ENCODE data around the gene SPTBN4.
"Not testable (repeated sequence)": the region's sequence is repeated elsewhere in the genome, so short reads cannot be mapped to it uniquely, and the experiment has no call there.

The SPTBN4 gene

DNA sequence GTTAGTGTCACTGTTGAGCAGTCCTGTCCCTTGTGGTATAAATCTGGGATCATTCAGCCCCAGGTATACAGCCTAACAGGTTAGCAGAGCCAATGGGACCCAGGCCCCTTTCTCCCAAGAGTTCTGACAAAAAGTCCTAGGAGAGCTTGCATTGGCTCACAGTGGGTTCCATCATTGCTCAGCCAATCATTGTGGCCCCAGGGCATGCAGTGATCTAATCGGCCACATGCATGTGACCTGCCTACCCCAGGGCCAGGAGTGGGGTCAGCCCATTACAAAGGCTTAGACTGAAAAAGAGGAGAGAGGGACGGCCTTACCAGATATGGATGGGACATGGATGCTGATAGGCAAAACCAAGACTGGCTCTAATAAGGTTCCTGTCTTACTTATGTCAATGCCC, 41.1 kb downstream of the SPTBN4 start:
- DNase-seq (ENCODE audit: low read depth) = no peak

DNA sequence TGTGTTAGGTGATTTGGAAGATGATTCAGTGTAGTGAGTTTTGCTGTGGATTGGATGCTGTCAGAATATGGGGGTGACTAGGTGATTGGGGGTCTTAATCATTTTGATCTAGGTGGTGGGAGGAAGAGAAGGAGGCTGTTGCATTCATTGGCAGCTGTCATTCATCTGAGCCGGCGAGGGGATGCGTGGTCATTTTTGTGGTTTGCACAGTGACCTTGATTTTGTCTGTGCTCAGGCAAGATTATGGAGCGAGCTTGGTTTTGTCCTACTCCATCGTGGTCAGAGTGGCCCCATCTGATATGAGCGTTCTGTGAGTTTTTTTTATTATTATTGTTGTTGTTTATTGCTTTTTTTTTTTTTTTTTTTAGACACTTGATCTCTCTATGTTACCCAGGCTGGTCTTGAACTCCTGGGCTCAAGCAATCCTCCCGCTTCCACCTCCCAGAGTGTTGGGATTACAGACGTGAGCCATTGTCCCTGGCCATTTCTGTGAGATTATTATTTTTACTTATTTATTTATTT, 42.0 kb downstream of the SPTBN4 start:
- DNase-seq (ENCODE audit: low read depth) = no peak

GRCh38 chr19:40510526-40511115, 43.8 kb downstream of the SPTBN4 start:
- no peak for DNase-seq (ENCODE audit: low read depth)

- DNase-seq (ENCODE audit: low read depth) = no peak
Observed at GRCh38 chr19:40511487-40511886, 44.7 kb downstream of the SPTBN4 start.

- no peak for DNase-seq (ENCODE audit: low read depth)
Observed at GRCh38 chr19:40512110-40512472, 45.3 kb downstream of the SPTBN4 start.

GRCh38 chr19:40512473-40513344, 45.9 kb downstream of the SPTBN4 start:
- no peak for DNase-seq (ENCODE audit: low read depth)

- DNase-seq (ENCODE audit: low read depth) = no peak
Observed at GRCh38 chr19:40513345-40513678, 46.5 kb downstream of the SPTBN4 start.

- DNase-seq (ENCODE audit: low read depth) = no peak
Observed at GRCh38 chr19:40513741-40514315, 47.0 kb downstream of the SPTBN4 start.

DNA sequence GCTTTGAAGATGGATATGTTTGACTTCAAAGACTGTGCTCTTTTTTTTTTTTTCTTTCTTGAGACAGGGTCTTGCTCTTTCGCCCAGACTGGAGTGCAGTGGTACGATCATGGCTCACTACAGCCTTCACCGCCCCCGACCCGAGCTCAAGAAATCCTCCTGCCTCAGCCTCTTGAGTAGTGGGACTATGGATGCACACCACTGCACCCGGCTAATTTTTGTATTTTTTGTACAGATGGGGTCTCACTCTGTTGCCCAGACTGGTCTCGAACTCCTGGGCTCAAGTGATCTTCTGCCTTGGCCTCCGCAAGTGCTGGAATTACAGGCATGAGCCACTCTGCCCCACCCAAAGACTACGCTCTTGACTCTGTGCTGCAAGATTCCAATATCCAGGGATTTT, 50.4 kb downstream of the SPTBN4 start:
- DNase-seq (ENCODE audit: low read depth) = no peak

DNA sequence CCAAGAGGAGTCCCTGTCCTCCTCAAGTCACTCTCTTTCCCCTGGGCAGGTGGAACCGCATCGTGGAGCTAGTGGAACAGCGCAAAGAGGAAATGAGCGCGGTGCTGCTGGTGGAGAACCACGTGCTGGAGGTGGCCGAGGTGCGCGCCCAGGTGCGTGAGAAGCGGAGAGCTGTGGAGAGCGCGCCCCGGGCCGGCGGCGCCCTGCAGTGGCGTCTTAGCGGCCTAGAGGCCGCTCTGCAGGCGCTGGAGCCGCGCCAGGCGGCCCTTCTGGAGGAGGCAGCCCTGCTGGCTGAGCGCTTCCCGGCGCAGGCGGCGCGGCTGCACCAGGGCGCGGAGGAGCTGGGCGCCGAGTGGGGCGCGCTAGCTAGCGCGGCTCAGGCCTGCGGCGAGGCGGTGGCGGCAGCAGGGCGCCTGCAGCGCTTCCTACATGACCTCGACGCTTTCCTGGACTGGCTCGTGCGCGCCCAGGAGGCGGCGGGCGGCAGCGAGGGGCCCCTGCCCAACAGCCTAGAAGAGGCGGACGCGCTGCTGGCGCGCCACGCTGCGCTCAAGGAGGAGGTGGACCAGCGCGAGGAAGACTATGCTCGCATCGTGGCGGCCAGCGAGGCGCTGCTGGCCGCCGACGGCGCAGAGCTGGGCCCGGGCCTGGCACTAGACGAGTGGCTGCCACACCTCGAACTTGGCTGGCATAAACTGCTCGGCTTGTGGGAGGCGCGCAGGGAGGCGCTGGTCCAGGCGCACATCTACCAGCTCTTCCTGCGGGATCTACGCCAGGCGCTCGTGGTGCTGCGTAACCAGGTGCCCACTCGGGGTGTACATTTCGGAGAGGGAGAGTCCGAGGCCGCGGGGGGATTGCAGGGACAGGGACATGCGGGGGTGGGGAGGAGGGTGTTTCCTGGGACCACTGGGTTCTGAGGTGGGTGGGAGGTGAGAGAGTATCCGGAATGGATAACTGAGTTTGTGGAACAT, 52.8 kb downstream of the SPTBN4 start:
- DNase-seq (ENCODE audit: low read depth) = no peak

GRCh38 chr19:40521276-40521675, 54.5 kb downstream of the SPTBN4 start:
- DNase-seq (ENCODE audit: low read depth) = no peak

GRCh38 chr19:40521900-40522299, 55.1 kb downstream of the SPTBN4 start:
- not testable (repeated sequence) for DNase-seq (ENCODE audit: low read depth)

DNA sequence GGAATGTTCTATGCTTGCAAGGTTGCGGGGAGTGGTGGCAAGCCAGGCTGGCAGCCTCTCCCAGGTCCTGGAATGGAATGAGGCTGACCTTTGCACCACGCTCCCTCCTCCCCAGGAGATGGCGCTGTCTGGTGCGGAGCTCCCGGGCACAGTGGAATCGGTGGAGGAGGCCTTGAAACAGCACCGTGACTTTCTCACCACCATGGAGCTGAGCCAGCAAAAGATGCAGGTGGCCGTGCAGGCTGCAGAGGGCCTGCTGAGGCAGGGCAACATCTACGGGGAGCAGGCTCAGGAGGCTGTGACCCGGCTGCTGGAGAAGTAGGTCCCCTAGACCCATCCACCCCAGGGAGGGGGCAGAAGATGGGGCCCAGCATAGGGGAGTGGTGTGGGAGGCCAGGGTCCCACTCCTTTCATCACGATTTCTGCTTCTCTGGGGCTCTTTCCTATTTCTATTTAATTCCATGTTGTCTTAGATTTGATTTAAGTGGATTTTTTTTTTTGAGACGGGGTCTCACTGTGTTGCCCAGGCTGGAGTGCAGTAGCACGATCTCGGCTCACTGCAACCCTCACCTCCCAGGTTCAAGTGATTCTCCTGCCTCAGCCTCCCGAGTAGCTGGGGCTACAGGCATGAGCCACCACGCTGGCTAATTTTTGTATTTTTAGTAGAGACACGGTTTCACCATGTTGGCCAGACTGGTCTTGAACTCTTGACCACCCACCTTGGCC, 56.7 kb downstream of the SPTBN4 start:
- DNase-seq (ENCODE audit: low read depth) = no peak

DNA sequence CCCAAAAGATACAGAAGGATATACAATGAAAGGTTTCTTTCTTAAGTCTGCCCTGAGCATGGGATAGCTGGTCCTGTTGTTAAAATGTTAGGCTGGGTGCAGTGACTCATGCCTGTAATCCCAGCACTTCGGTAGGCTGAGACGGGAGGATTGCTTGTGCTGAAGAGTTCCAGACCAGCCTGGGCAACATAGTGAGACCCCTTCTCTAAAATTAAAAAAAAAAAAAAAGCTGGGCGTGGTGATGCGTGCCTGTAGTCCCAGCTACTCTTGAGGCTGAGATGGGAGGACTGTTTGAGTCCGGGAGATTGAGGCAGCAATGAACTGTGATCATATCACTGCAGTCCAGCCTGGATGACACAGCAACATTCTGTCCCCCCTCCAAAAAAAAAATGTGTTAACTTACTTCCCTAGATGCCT, 57.3 kb downstream of the SPTBN4 start:
- no peak for DNase-seq (ENCODE audit: low read depth)

GRCh38 chr19:40524655-40525054, 57.9 kb downstream of the SPTBN4 start:
- no peak for DNase-seq (ENCODE audit: low read depth)

DNA sequence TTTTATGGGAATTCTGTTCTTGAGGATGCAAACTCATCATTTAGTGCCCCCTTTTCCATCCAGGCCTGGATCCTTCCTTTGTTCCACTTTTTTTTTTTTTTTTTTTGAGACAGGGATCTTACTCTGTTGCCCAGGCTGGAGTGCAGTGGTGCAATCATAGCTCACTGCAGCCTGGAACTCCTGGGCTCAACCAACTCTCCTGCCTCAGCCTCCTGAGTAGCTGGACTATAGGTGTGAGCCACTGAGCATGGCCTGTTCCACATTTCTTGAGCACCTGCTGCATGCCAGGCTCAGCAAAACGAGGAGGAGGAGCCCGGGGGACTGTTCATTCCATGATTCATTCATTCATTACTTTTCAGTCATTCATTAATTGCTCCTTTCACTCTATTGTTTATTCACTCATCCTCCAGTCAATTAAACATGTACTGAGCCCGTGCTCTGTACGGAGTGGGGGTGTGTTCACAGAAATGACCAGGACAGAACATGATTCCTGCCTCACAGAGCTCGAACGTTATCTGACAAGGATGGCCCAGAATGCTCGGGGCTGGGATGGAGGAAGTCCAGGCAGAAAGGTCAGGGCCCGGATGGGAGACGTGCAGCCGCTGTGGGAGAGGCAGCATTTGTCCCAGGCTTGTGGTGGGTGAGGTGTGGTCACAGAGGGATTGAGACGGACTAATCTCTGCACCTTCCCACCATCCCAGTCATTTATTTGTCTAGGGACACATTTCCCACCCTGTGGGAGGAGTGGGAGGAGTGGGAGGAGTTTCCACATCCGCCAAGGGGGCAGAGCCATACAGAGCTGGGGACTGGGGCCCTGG, 58.6 kb downstream of the SPTBN4 start:
- no peak for DNase-seq (ENCODE audit: low read depth)

- DNase-seq (ENCODE audit: low read depth) = no peak
Observed at GRCh38 chr19:40528078-40528477, 61.3 kb downstream of the SPTBN4 start.

- no peak for DNase-seq (ENCODE audit: low read depth)
Observed at GRCh38 chr19:40528533-40529092, 61.8 kb downstream of the SPTBN4 start.

DNA sequence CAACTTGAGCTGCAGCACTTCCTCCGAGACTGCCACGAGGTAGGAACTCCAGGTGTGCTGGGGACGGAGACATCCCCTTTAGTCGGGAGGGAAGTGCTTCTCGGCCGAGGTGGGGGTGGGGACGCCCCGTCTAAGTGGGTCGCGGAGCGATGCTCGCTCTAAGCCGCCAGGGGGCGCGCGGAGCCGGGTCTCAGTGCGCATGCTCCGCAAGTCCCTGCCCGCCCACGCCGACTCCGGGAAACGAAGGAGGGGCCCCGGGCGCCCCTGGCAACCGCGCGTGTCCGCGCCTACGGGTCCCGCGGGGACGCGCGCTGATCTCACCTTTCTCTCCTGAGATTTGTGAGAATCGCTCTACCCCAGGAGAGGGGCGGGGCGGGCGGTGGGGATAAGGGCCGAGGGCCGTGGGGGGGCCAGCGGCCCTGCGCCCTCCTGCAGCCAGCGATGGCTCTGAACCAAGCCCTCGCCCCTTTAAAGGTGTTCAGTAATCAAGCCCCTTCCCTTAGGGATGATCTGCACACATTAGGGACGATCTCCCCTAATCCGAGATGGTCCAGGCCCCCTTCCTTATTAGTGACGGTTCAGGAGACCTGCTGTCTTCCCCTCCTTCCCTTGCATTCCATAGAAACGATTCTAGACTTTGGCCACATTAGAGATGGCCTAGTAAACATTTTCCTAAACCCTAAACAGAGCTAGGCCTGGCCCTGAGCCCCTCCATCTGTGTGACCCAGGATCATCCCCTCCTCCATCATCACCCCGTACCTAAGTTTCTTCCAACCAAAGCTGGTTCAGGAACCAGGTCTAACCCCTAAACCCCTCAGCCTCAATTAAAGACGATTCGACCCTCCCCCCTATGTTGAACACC, 62.5 kb downstream of the SPTBN4 start:
- DNase-seq (ENCODE audit: low read depth) = peak; percentile 85

All from activated T-cell treated with anti-CD3 and anti-CD28 coated beads for 1 hour (primary cell).